Coronary artery (tissue), 2 donors: ENCODE data around the gene MGST2.
"Not testable (repeated sequence)": the region's sequence is repeated elsewhere in the genome, so short reads cannot be mapped to it uniquely, and the experiment has no call there.

ENCODE experiments used
- DNase-seq: peaks from one replicate; pipeline ENCODE4 v3.0.0-alpha.2; 2017; ENCODE audit warnings: low spot score
- H3K27ac ChIP-seq, 2 donors: fragments of 200-600 bp; sonication (generic); one replicate each; pipeline ENCODE4 v1.5.1; 2016 to 2019
- H3K4me3 ChIP-seq: fragments of 200-600 bp; sonication (generic); 2 replicates; pipeline ENCODE4 v1.5.1; 2016; ENCODE audit warnings: mild to moderate bottlenecking, moderate library complexity
- CTCF ChIP-seq: fragments of 200-600 bp; sonication (generic); IDR thresholded peaks from one replicate; pipeline ENCODE4 v1.5.1; 2019; ENCODE audit warnings: antibody characterized with exemption

Gene MGST2

DNA sequence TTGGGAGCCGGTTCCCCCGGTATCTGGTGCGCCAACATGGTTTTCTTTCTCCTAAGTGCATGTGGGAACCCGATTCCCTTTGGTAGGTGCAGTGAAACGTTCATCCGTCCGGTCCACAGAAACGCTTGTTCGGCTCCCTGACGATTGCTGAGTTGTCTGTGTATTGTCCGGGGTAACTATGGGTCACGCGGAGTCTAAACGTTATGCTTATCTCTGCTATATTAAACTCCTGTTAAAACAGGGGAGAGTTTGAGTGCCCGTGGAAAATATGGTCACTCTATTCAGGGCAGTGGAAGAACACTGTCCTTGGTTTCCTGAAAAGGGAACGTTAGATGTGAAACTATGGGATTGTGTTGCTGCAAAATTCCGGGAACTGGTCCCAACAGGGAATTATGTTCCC is 32.4 kb upstream of the MGST2 start:
- no peak for DNase-seq
- Histone ChIP-seq H3K4me3 (peak overlapping the region; percentile 58), H3K27ac (no peak overlapping the region)
- TF ChIP-seq CTCF = no peak

GRCh38 chr4:139633661-139634060 is 32.0 kb upstream of the MGST2 start:
- TF ChIP-seq CTCF = peak; percentile 27
- Histone ChIP-seq H3K4me3 (peak overlapping the region; percentile 58), H3K27ac (no peak overlapping the region)
- no peak for DNase-seq

DNA sequence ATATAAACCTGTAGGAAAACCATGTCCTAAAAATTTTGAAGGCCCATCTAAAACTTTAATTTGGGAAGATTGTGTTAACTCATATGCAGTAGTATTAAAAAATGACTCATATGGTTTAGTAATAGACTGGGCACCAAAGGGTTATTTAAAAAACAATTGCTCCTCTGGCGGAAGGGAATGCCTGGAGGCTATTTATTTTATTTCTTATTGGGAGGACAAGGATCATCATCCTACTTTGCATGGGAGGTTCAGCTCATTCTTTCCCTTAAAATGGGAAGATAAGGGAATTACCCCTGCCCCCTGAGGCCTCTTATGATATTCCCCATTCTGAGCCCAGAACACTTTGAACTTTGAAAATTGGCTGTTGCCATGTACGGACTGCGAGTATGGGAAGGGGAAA is 29.7 kb upstream of the MGST2 start:
- no peak for TF ChIP-seq CTCF
- no peak for DNase-seq
- Histone ChIP-seq H3K27ac (no peak overlapping the region), H3K4me3 (no peak overlapping the region)

GRCh38 chr4:139638306-139638705 is 27.3 kb upstream of the MGST2 start:
- not testable (repeated sequence) for H3K4me3 ChIP-seq, DNase-seq, H3K27ac ChIP-seq

GRCh38 chr4:139639654-139640053 is 26.0 kb upstream of the MGST2 start:
- DNase-seq = no peak
- TF ChIP-seq CTCF = no peak
- no peak overlapping the region for H3K4me3 ChIP-seq
- H3K27ac ChIP-seq = no peak overlapping the region

DNA sequence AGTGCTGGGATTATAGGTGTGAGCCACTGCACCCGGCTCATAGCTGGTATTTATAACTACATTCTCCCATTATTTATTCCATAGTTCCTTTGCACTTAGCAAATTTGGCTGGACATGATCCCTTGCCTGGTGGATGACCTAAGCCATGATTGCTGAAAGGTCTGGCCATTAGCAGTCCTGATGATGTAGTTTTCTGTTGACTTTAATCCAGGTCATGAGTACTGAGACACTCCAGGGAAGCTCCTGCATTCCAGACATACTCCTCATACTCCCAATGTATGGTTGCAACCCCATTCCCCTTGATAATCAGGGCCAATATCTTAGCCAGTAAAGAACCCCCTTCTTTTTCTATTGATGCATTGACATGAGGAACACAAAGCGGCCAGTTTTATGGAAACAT is 24.4 kb upstream of the MGST2 start:
- Histone ChIP-seq H3K27ac (no peak overlapping the region), H3K4me3 (no peak overlapping the region)
- DNase-seq = no peak
- TF ChIP-seq CTCF = no peak

- Histone ChIP-seq H3K4me3 (no peak overlapping the region), H3K27ac (no peak overlapping the region)
- DNase-seq = no peak
- TF ChIP-seq CTCF = no peak
Measured at GRCh38 chr4:139642364-139642763, 23.3 kb upstream of the MGST2 start.
